HepG2 (cell line): ENCODE measurements around the gene KIAA0319L. TPM values are rescaled to one million over a fixed set of nuclear protein-coding genes. Genes with fewer than 3 reads are reported as not detected.

Experiments
- CEBPZ ChIP-seq: IDR thresholded peaks from 2 replicates; pipeline ENCODE4 v1.6.1; 2012; ENCODE audit warnings: low read length, improper control_type of control experiment
- CTCF ChIP-seq: sonication (generic); formaldehyde crosslinking; IDR thresholded peaks from 2 replicates; pipeline ENCODE4 v1.5.0; 2020; ENCODE audit warnings: mild to moderate bottlenecking, missing genetic modification reagents, moderate library complexity
- DPF2 ChIP-seq: sonication (generic); formaldehyde crosslinking; IDR thresholded peaks from 2 replicates; pipeline ENCODE4 v1.4.0; 2020; ENCODE audit warnings: mild to moderate bottlenecking, low read depth, missing genetic modification reagents, borderline replicate concordance
- FOXC1 ChIP-seq: sonication (generic); formaldehyde crosslinking; IDR thresholded peaks from 2 replicates; pipeline ENCODE4 v1.8.0; 2022; ENCODE audit warnings: mild to moderate bottlenecking, missing genetic modification reagents, borderline replicate concordance
- PATZ1 ChIP-seq: sonication (generic); formaldehyde crosslinking; IDR thresholded peaks from 2 replicates; pipeline ENCODE4 v1.4.0; 2020; ENCODE audit warnings: missing genetic modification reagents
- PCBP2 ChIP-seq: fragments of 200-400 bp; formaldehyde crosslinking; optimal IDR thresholded peaks from 2 replicates; pipeline ENCODE3; 2018; ENCODE audit warnings: low read length, low read depth; ENCODE audit not compliant: poor library complexity, severe bottlenecking
- PRPF4 ChIP-seq: fragments of 200-400 bp; formaldehyde crosslinking; IDR thresholded peaks from 2 replicates; pipeline ENCODE4 v1.6.1; 2016; ENCODE audit warnings: low read length, low read depth; ENCODE audit not compliant: poor library complexity, severe bottlenecking
- SMAD1 ChIP-seq: sonication (generic); formaldehyde crosslinking; IDR thresholded peaks from 2 replicates; pipeline ENCODE4 v1.4.0; 2020; ENCODE audit warnings: missing genetic modification reagents, low read depth, mild to moderate bottlenecking, borderline replicate concordance
- TFE3 ChIP-seq: IDR thresholded peaks from 2 replicates; pipeline ENCODE4 v1.6.1; 2016
- ZFP91 ChIP-seq: sonication (generic); formaldehyde crosslinking; IDR thresholded peaks from 2 replicates; pipeline ENCODE4 v1.9.0; 2022; ENCODE audit warnings: missing genetic modification reagents, mild to moderate bottlenecking, borderline replicate concordance
- ZKSCAN1 ChIP-seq: fragments of 150-350 bp; IDR thresholded peaks from 2 replicates; pipeline ENCODE4 v1.6.1; 2014; ENCODE audit warnings: low read length
- ZNF510 ChIP-seq: sonication (generic); formaldehyde crosslinking; IDR thresholded peaks from 2 replicates; pipeline ENCODE4 v1.4.0; 2020; ENCODE audit warnings: low read depth, mild to moderate bottlenecking, missing genetic modification reagents
- ZNF639 ChIP-seq: conservative IDR thresholded peaks from 2 replicates; pipeline ENCODE4 v1.6.1; 2018; ENCODE audit warnings: missing genetic modification reagents
- ZNF777 ChIP-seq: sonication (generic); formaldehyde crosslinking; IDR thresholded peaks from 2 replicates; pipeline ENCODE4 v1.4.0; 2020; ENCODE audit warnings: missing genetic modification reagents
- polyA plus RNA-seq, 8 experiments: library from polyadenylated mRNA; depleted of rRNA in 3 of 8; stranded (reverse) in 7 of 8; unstranded in 1 of 8; fragments of >200 nt; fragmentation: Illumina TruSeq in 4 of 8; extraction: Trizol in 4 of 8; gene quantifications; 2 replicates each; pipeline versions ENCODE4 v1.2.1 to v1.2.3, GENCODE V29; 2011 to 2016; ENCODE audit warnings: low read depth in 4 of 8, missing spikeins in 1 of 8, mixed read lengths in 1 of 8; ENCODE audit not compliant: insufficient read depth in 1 of 8
- total RNA-seq, 5 experiments: library from RNA; depleted of rRNA; stranded (reverse); fragments of >200 nt; fragmentation: Illumina TruSeq; extraction: Trizol; gene quantifications; 2 replicates each; pipeline ENCODE4 v1.2.3, GENCODE V29; 2016; ENCODE audit warnings: low read depth in 1 of 5

KIAA0319L gene
- total and polyA plus RNA-seq, 2 of the 13 experiments (the other 11 are each of a cell fraction or from before 2014, with no cell fraction given) = 33.4 to 82.6 TPM

- TF ChIP-seq CTCF = 0 out of 2 replicates have a peak, but pooled peaks have one; percentile 10
- peak; percentile 49; the same call in 1 of the 2 replicates for TF ChIP-seq ZFP91
- TF ChIP-seq ZNF510 = no peak
- TF ChIP-seq ZKSCAN1 = no peak
- no peak for TF ChIP-seq CEBPZ
- no peak for TF ChIP-seq ZNF639 (CRISPR knock-in tag)
- TF ChIP-seq PCBP2 = no peak
- no peak for TF ChIP-seq DPF2 (CRISPR knock-in tag)
- peak; percentile 35 for TF ChIP-seq PRPF4
- TF ChIP-seq ZNF777 (CRISPR knock-in tag) = peak; percentile 68
- TF ChIP-seq PATZ1 (CRISPR knock-in tag) = peak; percentile 42; the same call in 1 of the 2 replicates
- no peak for TF ChIP-seq FOXC1 (CRISPR knock-in tag)
- no peak for TF ChIP-seq SMAD1 (CRISPR knock-in tag)
- TF ChIP-seq TFE3 (CRISPR knock-in tag) = no peak
Measured at GRCh38 chr1:35574655-35575415, 17.6 kb upstream of the KIAA0319L start (continued).
